DMS114 treated with DMSO at 0.1 percent for 48 hours (cell line): ENCODE data around the gene ICE1.
"Not testable (repeated sequence)": the region's sequence is repeated elsewhere in the genome, so short reads cannot be mapped to it uniquely, and the experiment has no call there.

Source experiments
- DNase-seq: peaks from one replicate; lab custom pipeline; 2025; ENCODE audit not compliant: unreplicated experiment; lab: John Stamatoyannopoulos, UW

The ICE1 gene

GRCh38 chr5:5487585-5488360 is 65.3 kb downstream of the ICE1 start:
- DNase-seq, result no peak

- no peak for DNase-seq
Measured at GRCh38 chr5:5490774-5491347, 68.4 kb downstream of the ICE1 start.

DNA sequence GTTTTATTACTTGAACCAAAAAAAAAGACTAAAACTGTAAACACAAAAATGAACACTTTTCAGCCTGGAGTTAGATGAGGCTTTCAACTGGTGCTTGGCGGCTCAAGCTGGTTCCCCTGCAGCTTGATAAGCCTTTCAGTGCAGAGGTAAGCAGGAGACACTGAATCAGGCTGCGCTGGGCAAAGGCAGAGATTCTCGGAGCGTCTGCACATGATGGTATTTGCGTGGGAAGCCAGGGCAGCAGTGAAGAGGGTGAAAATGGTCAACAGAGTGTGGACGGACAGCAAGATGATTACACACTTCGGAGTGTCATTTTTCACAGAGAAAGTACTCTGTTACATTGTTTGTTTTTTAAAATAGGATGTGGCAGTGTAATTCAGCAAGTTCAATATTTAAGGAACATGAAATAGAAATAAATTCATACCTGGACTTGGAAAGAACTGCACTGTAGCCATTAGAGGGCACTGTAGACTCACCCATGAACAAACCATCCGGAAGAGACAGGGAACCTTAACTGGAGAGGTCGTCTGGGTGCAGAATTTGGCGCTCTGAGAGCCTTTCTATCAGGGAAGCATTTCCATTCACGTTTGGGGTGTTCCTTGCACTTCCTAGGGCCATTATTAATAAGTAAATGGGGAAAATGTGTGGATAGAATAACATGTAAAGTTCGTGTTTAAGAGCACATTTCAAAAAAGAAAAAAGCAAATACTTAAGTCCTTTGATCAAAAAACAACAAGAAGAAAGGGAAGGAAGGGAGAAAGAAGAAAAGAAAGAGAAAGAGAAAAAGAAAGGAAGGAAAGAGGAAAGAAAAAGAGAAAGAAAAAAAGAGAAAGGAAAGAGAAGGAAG is 69.8 kb downstream of the ICE1 start:
- peak; percentile 19 for DNase-seq

DNA sequence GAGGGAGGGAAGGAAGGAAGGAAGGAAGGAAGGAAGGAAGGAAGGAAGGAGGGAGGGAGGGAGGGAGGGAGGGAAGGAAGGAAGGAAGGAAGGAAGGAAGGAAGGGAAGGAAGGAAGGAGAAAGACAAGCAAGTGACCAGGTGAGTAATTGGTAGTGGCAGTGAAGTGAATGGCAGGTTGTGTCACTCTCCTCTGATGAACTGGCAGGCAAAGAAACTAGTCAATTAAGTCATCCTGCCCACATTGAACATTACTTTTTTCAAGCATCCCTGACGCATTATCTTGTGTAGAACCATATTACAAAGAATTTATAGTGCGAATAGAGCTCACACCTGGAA is 70.4 kb downstream of the ICE1 start:
- DNase-seq, result not testable (repeated sequence)

DNA sequence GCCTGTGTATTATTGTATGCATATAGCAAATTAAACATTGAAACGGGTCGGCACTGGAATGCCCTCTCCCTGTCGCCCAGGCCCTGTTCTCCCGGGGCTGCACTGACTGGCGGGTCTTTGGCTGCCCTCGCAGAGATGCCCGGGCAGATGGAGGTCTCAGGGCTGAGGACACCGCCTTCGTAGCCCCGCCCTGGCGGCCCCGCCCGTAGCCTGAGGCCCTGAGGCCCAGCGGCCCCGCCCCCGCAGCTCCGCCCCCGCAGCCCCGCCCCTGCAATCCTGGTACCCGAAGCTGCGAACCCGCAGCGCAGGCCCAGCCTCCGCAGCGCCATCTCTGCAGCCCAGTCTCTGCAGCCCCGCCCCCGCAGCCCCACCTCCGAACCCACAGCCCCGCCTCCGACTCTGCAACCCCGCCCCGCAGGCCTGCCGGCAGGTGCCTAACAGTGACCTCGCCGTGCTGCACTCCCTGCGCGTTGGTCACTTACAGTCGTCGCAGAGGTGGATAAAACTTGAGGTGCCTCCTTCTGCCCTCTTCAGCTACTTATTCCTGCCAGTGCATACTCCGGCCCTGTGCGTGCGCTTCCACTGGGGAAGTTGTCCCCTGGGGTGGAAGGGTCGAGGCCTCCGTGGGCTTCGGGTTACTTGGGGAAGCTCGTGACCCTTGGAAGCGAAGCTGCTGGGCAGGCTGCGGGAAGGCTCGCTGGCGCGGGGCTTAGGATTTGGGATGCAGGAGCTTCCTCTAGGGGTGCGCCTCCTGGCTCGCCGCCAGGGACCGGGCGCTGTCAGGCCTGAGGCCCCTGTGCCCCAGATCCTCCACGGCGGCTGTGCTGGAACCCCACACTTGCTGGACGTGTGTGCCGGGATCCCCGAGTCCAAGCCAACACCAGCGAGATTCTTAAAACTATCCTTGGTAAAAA is 72.3 kb downstream of the ICE1 start:
- DNase-seq, result no peak

GRCh38 chr5:5497152-5497788 is 74.8 kb downstream of the ICE1 start:
- peak; percentile 24 for DNase-seq

DNA sequence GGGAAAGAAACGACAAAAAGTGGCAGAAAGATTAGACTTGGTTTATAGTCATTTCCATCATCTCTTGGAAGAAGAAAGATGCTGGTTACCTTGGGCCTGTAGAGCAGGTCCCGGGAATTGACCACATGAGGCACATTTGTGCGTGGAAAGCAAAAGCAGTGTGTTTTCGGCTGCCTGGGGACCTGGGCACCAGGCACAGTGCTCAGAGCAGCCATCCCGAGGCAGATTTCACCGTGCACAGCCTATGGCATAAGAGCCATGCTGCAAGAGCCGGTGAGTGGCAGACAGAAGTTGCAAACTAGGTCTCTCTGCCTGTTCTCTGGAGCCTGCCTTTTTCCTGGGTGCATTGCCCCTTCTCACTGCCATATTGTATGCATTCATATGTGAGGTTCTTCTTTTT is 77.0 kb downstream of the ICE1 start:
- DNase-seq, result no peak

DNA sequence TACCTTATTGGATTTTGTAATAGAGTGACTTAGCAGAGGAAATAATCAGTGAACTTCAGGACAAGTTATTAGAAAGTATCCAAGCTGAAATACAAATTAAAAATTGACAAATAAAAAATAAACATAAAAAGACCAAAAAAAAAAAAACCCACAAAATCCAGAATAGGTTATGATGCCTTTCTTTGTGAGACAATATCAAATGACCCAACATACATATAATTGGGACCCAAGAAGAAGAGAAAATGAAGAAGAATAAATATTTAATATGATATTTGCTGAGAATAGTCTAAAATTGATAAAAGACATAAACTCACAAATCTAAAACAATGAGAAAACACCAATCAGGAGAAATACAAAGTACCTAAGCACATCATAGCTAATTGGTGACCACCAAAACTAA is 81.8 kb downstream of the ICE1 start:
- no peak for DNase-seq

- no peak for DNase-seq
Measured at GRCh38 chr5:5505815-5506214, 83.3 kb downstream of the ICE1 start.

DNA sequence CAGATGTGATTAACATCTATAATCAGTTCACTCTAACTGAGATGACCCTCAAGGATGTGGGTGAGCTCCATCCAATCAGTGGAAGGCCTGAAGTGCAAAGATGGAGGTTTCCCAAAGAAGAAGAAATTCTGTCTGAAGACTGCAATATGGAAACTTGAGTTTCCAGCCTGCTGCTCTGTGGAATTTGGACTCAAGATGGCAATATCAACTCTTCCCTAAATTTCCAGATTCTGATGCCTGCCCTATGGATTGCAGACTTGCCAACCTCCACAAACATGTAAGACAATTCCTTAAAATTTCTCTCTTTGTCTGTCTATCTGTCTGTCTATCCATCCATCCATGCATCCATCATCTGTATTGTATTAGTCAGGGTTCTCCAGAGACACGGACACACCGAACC is 85.9 kb downstream of the ICE1 start:
- no peak for DNase-seq

GRCh38 chr5:5511904-5512416 is 89.5 kb downstream of the ICE1 start:
- DNase-seq, result no peak

- DNase-seq, result no peak
Measured at GRCh38 chr5:5512543-5512942, 90.1 kb downstream of the ICE1 start.

DNA sequence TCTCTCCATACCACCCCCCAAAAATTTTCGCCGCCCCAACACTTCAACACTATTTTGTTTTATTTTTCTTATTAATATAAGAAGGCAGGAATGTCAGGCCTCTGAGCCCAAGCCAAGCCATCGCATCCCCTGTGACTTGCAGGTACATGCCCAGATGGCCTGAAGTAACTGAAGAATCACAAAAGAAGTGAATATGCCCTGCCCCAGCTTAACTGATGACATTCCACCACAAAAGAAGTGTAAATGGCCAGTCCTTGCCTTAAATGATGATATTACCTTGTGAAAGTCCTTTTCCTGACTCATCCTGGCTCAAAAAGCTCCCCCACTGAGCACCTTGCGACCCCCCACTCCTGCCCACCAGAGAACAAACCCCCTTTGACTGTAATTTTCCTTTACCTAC is 98.1 kb downstream of the ICE1 start:
- DNase-seq, result not testable (repeated sequence)

GRCh38 chr5:5521029-5521428 is 98.6 kb downstream of the ICE1 start:
- DNase-seq, result no peak

- DNase-seq, result no peak
Measured at GRCh38 chr5:5521478-5521877, 99.0 kb downstream of the ICE1 start.

DNA sequence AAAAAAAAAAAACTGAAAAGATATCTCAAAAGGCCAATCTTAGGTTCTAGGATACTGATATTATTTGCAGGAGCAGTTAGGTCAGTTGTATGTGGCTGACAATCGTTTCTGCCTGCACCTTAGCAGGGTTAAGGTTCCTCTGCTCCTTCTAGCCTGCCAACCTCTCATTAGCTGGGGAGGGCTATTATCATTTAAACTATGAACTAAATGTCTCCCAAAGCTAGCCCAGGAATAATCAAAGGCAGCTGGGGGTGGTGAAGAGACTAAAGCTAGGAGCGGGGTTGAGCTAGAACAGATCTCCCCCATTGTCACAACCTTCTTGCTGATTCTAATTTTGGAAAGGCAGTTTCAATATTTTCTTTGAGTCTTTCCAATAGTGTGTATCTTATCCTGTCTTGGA is 99.9 kb downstream of the ICE1 start:
- no peak for DNase-seq

- no peak for DNase-seq
Measured at GRCh38 chr5:5523066-5523505, 100.6 kb downstream of the ICE1 start.

GRCh38 chr5:5524327-5524726 is 101.8 kb downstream of the ICE1 start:
- no peak for DNase-seq

- DNase-seq, result no peak
Measured at GRCh38 chr5:5531371-5531770, 108.9 kb downstream of the ICE1 start.
